ENCODE results near the gene PLCD1.

DNA sequence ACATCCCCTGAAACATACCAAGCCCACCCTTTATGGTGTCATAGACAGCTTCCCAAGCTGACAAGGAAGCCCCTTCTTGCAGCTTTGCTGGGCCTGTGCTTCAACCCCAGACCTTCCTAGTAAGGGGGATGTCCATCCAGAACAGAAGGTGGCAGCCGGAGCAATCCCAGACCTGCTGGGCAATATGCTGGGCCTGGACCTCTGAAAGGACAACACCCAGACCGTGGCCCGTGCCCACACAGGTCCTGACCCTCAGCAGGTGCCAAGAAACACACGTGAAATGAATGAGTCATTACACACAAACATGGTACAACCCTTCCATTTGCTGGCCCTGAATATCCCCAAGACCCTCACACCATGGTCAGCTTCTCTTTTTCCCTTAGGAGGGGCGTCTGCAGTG, 58.6 kb downstream of the PLCD1 start:
- TF ChIP-seq EP300 (IDR thresholded peaks at IDR 0.05; ENCODE audit: borderline replicate concordance in 1 of 2, low read depth in 1 of 2, low read length in 1 of 2) (no peak), RCOR1 (IDR thresholded peaks at IDR 0.05; ENCODE audit: low read length) (no peak), RAD21 (IDR thresholded peaks at IDR 0.05; ENCODE audit: low read length) (no peak), ELF1 (IDR thresholded peaks at IDR 0.05) (no peak), POLR2AphosphoS5 (IDR thresholded peaks at IDR 0.05; ENCODE audit: low read depth, low read length) (no peak), RXRA (IDR thresholded peaks at IDR 0.05; ENCODE audit: borderline replicate concordance, low read depth) (no peak), TAF1 (IDR thresholded peaks at IDR 0.05; ENCODE audit: borderline replicate concordance, low read depth, low read length) (no peak)
- TF ChIP-seq, protein P1, sequence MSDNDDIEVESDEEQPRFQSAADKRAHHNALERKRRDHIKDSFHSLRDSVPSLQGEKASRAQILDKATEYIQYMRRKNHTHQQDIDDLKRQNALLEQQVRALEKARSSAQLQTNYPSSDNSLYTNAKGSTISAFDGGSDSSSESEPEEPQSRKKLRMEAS (IDR thresholded peaks at IDR 0.05; ENCODE audit: low read depth): no peak
- TF ChIP-seq, protein P2, sequence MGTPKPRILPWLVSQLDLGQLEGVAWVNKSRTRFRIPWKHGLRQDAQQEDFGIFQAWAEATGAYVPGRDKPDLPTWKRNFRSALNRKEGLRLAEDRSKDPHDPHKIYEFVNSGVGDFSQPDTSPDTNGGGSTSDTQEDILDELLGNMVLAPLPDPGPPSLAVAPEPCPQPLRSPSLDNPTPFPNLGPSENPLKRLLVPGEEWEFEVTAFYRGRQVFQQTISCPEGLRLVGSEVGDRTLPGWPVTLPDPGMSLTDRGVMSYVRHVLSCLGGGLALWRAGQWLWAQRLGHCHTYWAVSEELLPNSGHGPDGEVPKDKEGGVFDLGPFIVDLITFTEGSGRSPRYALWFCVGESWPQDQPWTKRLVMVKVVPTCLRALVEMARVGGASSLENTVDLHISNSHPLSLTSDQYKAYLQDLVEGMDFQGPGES (IDR thresholded peaks at IDR 0.05; ENCODE audit: low read depth, low read length): no peak
